ENCODE results near the gene HMGCS2. TPM values are rescaled to one million over a fixed set of nuclear protein-coding genes. Genes with fewer than 3 reads are reported as not detected.

Gene HMGCS2
- total RNA-seq, 2 experiments from 2014 or later: not detected

DNA sequence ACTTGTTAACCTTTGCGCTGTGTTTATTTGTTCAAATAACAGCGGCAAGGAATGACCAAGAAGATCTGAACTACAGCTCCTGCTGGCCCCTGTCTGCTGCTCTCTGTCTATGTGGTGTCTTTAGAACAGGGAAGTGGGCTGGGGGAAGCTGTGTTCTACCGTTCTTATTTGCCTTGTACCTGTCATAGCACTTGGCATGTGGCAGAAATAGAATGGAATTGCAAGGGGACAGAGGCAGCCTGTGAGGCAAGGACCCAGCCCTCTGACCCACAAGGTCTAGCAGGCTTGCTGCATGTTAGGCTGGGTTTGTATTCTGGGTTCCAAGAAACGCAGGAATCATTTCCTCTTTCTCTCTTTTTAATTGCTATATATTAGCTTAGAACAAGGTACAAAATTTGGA is 20.7 kb downstream of the HMGCS2 start:
- BruUV-seq (replicated peaks): no TSS peak
- H3K4me2 ChIP-seq (ENCODE audit: low read length): no peak overlapping the region
- CTCF ChIA-PET (ENCODE audit: unreplicated experiment): no interaction called here
- no peaks in the 10 kb centered on the region for H3K79me2 ChIP-seq (ENCODE audit: insufficient read depth, low read depth, low read length)
- no peaks in the 10 kb centered on the region for H3K9me2 ChIP-seq (ENCODE audit: insufficient read depth, low read length)
- H3K9me3 ChIP-seq (ENCODE audit: low read length): no peaks in the 10 kb centered on the region
- no peaks in the 10 kb centered on the region for H4K20me1 ChIP-seq (ENCODE audit: insufficient read depth, low read length)
- no peak overlapping the region for H2AFZ ChIP-seq (ENCODE audit: low read length)
- intact Hi-C loops (cut with micrococcal nuclease; ENCODE audit: unreplicated experiment): loop anchor here (10.0 kb wide), 1 partner anchor 133 kb away; no protein-coding TSS in a partner anchor
- POLR2A ChIA-PET: no interaction called here
- H3K4me3 ChIP-seq (ENCODE audit: low read depth, low read length, poor library complexity, severe bottlenecking): no peak overlapping the region
- no peak overlapping the region for H3K27ac ChIP-seq (ENCODE audit: low read depth, low read length, poor library complexity, severe bottlenecking)
- no peak for TF ChIP-seq EZH2phosphoT487 (IDR thresholded peaks at IDR 0.05; ENCODE audit: borderline replicate concordance, low read depth, low read length)
- TF ChIP-seq, protein P1, sequence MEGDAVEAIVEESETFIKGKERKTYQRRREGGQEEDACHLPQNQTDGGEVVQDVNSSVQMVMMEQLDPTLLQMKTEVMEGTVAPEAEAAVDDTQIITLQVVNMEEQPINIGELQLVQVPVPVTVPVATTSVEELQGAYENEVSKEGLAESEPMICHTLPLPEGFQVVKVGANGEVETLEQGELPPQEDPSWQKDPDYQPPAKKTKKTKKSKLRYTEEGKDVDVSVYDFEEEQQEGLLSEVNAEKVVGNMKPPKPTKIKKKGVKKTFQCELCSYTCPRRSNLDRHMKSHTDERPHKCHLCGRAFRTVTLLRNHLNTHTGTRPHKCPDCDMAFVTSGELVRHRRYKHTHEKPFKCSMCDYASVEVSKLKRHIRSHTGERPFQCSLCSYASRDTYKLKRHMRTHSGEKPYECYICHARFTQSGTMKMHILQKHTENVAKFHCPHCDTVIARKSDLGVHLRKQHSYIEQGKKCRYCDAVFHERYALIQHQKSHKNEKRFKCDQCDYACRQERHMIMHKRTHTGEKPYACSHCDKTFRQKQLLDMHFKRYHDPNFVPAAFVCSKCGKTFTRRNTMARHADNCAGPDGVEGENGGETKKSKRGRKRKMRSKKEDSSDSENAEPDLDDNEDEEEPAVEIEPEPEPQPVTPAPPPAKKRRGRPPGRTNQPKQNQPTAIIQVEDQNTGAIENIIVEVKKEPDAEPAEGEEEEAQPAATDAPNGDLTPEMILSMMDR (conservative IDR thresholded peaks at IDR 0.05; ENCODE audit: low read length): no peak
- DNase-seq (ENCODE audit: low spot score): no peak
- H3K4me1 ChIP-seq (ENCODE audit: insufficient read depth, low read length, poor library complexity, severe bottlenecking): no peaks in the 10 kb centered on the region
- H3K36me3 ChIP-seq (ENCODE audit: insufficient read depth, low read length): peaks cover 23% of the 10 kb centered on the region

DNA sequence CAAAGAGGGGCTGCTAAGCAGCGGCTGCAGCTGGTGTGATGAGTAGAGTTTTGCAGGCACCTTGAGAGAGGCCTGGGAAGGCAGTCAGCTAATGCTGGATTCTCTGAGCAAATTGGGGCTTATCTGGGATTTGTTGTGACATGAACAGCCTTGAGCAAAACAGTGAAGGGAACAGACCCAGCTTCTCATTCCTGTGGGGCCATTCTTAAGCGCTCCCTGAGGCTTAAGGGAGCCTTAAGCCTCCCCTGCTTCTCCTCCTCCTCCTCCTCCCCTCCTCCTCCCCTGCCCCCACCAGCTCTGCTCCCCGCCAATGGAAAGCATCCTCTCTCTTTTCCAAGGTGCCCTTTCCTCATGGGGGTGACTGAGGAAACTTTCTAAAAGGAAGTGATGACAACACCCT is 21.3 kb downstream of the HMGCS2 start:
- CTCF ChIA-PET (ENCODE audit: unreplicated experiment): no interaction called here
- POLR2A ChIA-PET: no interaction called here
- no TSS peak for BruUV-seq (replicated peaks)
- H3K27ac ChIP-seq (ENCODE audit: low read depth, low read length, poor library complexity, severe bottlenecking): no peak overlapping the region
- no peak overlapping the region for H3K4me2 ChIP-seq (ENCODE audit: low read length)
- no peak overlapping the region for H3K4me3 ChIP-seq (ENCODE audit: low read depth, low read length, poor library complexity, severe bottlenecking)
- H3K4me1 ChIP-seq (ENCODE audit: insufficient read depth, low read length, poor library complexity, severe bottlenecking): no peaks in the 10 kb centered on the region
- H3K79me2 ChIP-seq (ENCODE audit: insufficient read depth, low read depth, low read length): no peaks in the 10 kb centered on the region
- intact Hi-C loops (cut with micrococcal nuclease; ENCODE audit: unreplicated experiment): loop anchor here (10.0 kb wide), 1 partner anchor 133 kb away; no protein-coding TSS in a partner anchor
- H3K9me3 ChIP-seq (ENCODE audit: low read length): no peaks in the 10 kb centered on the region
- no peak for DNase-seq (ENCODE audit: low spot score)
- peaks cover 29% of the 10 kb centered on the region for H3K36me3 ChIP-seq (ENCODE audit: insufficient read depth, low read length)
- TF ChIP-seq, protein P1 (conservative IDR thresholded peaks at IDR 0.05; ENCODE audit: low read length): no peak
- no peak for TF ChIP-seq EZH2phosphoT487 (IDR thresholded peaks at IDR 0.05; ENCODE audit: borderline replicate concordance, low read depth, low read length)
- H2AFZ ChIP-seq (ENCODE audit: low read length): no peak overlapping the region
- no peaks in the 10 kb centered on the region for H3K9me2 ChIP-seq (ENCODE audit: insufficient read depth, low read length)
- no peaks in the 10 kb centered on the region for H4K20me1 ChIP-seq (ENCODE audit: insufficient read depth, low read length)

DNA sequence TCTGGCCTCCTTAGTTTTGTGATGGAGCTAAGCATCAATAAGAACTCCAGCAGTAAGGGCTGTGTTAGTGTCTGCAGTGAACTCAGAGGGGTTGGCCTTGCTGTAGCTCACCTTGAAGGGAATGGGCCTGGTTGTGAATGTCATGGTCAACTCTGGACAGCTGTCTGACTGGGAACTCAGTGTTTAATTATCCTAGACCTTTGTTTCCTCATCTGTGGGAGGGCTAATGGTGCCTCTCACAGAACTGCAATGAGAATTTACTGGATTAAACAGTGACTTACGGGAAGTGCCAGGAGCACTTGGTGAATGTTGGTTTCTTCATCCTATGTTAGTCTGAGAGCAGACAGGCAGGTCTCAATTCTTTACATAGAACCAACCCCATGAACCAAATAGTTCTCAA is 23.7 kb downstream of the HMGCS2 start:
- TF ChIP-seq EZH2phosphoT487 (IDR thresholded peaks at IDR 0.05; ENCODE audit: borderline replicate concordance, low read depth, low read length): no peak
- TF ChIP-seq, protein P1 (conservative IDR thresholded peaks at IDR 0.05; ENCODE audit: low read length): no peak
- Histone ChIP-seq H3K9me3 (ENCODE audit: low read length) (no peaks in the 10 kb centered on the region), H3K4me3 (ENCODE audit: low read depth, low read length, poor library complexity, severe bottlenecking) (no peak overlapping the region), H2AFZ (ENCODE audit: low read length) (no peak overlapping the region), H3K79me2 (ENCODE audit: insufficient read depth, low read depth, low read length) (no peaks in the 10 kb centered on the region), H3K4me1 (ENCODE audit: insufficient read depth, low read length, poor library complexity, severe bottlenecking) (no peaks in the 10 kb centered on the region), H3K9me2 (ENCODE audit: insufficient read depth, low read length) (no peaks in the 10 kb centered on the region), H3K36me3 (ENCODE audit: insufficient read depth, low read length) (peaks cover 52% of the 10 kb centered on the region), H3K4me2 (ENCODE audit: low read length) (no peak overlapping the region), H3K27ac (ENCODE audit: low read depth, low read length, poor library complexity, severe bottlenecking) (no peak overlapping the region), H4K20me1 (ENCODE audit: insufficient read depth, low read length) (no peaks in the 10 kb centered on the region)
- ChIA-PET POLR2A (no interaction called here), CTCF (ENCODE audit: unreplicated experiment) (no interaction called here)
- no peak for DNase-seq (ENCODE audit: low spot score)
- intact Hi-C loops (cut with micrococcal nuclease; ENCODE audit: unreplicated experiment): loop anchor here (10.0 kb wide), 1 partner anchor 130 kb away; no protein-coding TSS in a partner anchor
- no TSS peak for BruUV-seq (replicated peaks)

Data from OCI-LY7 (cell line).